ENCODE data around the gene LEMD2. TPM values are rescaled to one million over a fixed set of nuclear protein-coding genes. Genes with fewer than 3 reads are reported as not detected.
A peak's percentile ranks its signal among the peaks of the same experiment; 100 is the strongest.

The LEMD2 gene
- total RNA-seq, 1 experiment from 2014 or later: 62.9 TPM

DNA sequence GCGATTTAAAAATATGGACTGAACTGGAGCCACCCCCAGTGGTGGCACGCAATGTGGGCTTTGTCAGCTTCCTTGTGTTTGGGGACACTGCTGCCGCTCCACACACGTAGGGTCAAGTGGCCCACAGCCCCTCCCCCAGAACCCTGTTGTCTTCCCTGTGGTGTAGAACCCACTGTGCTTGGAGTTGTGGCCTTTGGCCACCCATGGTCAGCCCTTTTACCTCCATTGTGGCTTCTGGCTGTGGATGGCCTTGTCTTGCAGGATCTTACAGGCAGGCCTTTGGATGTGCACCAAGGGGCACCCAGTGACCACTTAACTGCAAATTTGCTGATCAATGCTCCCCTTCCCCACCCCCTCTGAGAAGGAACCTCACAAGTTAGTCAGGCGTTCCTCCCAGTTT, 2.0 kb upstream of the LEMD2 start:
- POLR2A ChIA-PET: no interaction called here

DNA sequence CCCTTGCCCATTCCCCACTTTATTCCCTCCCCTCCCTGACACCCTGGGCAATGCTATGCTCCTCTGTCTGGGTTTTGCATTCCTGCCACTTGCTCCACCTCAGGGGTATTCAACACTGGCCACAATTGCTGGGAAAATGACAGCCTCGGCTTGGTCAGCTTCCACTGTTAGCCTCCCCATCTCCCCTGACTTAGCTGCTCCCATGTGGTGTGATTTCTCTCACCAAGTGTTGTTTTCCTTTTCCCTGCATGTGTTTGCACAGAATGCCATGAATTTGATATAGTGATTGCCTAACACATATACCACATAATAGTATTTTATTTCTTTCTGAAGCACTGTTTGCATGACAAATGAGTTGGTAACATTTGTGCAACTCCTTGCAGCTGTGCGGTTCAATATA, 1.4 kb upstream of the LEMD2 start:
- H3K9me3 Mint-ChIP-seq: no peaks in the 10 kb centered on the region
- peak overlapping the region; percentile 86; the same call in 1 of the 2 replicates for H3K27ac Mint-ChIP-seq
- ChIA-PET CTCF (interaction anchor here (0.7 to 2.5 kb wide), 3 partner anchors 19 to 229 kb away, joined by 6 to 10 read pairs (median 9); no protein-coding TSS in a partner anchor), POLR2A (no interaction called here)
- DNase-seq (ENCODE audit: low spot score) (no peak), ATAC-seq (no peak)
- H3K4me3 Mint-ChIP-seq: no peak overlapping the region
- H3K27me3 Mint-ChIP-seq (ENCODE audit: low read depth): no peaks in the 10 kb centered on the region
- no peaks in the 10 kb centered on the region; the same call in 1 of the 2 replicates for H3K36me3 Mint-ChIP-seq
- peaks cover 84% of the 10 kb centered on the region for H3K4me1 Mint-ChIP-seq
- TF ChIP-seq, protein P1, sequence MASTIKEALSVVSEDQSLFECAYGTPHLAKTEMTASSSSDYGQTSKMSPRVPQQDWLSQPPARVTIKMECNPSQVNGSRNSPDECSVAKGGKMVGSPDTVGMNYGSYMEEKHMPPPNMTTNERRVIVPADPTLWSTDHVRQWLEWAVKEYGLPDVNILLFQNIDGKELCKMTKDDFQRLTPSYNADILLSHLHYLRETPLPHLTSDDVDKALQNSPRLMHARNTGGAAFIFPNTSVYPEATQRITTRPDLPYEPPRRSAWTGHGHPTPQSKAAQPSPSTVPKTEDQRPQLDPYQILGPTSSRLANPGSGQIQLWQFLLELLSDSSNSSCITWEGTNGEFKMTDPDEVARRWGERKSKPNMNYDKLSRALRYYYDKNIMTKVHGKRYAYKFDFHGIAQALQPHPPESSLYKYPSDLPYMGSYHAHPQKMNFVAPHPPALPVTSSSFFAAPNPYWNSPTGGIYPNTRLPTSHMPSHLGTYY (CRISPR knock-in tag; IDR thresholded peaks at IDR 0.05): no peak
- no peak for TF ChIP-seq TEAD1 (CRISPR knock-in tag; IDR thresholded peaks at IDR 0.05)
- TF ChIP-seq, protein P2, sequence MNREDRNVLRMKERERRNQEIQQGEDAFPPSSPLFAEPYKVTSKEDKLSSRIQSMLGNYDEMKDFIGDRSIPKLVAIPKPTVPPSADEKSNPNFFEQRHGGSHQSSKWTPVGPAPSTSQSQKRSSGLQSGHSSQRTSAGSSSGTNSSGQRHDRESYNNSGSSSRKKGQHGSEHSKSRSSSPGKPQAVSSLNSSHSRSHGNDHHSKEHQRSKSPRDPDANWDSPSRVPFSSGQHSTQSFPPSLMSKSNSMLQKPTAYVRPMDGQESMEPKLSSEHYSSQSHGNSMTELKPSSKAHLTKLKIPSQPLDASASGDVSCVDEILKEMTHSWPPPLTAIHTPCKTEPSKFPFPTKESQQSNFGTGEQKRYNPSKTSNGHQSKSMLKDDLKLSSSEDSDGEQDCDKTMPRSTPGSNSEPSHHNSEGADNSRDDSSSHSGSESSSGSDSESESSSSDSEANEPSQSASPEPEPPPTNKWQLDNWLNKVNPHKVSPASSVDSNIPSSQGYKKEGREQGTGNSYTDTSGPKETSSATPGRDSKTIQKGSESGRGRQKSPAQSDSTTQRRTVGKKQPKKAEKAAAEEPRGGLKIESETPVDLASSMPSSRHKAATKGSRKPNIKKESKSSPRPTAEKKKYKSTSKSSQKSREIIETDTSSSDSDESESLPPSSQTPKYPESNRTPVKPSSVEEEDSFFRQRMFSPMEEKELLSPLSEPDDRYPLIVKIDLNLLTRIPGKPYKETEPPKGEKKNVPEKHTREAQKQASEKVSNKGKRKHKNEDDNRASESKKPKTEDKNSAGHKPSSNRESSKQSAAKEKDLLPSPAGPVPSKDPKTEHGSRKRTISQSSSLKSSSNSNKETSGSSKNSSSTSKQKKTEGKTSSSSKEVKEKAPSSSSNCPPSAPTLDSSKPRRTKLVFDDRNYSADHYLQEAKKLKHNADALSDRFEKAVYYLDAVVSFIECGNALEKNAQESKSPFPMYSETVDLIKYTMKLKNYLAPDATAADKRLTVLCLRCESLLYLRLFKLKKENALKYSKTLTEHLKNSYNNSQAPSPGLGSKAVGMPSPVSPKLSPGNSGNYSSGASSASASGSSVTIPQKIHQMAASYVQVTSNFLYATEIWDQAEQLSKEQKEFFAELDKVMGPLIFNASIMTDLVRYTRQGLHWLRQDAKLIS (CRISPR knock-in tag; IDR thresholded peaks at IDR 0.05; ENCODE audit: borderline replicate concordance): no peak
- TF ChIP-seq SOX15 (CRISPR knock-in tag; IDR thresholded peaks at IDR 0.05): no peak
- TF ChIP-seq, protein P3, sequence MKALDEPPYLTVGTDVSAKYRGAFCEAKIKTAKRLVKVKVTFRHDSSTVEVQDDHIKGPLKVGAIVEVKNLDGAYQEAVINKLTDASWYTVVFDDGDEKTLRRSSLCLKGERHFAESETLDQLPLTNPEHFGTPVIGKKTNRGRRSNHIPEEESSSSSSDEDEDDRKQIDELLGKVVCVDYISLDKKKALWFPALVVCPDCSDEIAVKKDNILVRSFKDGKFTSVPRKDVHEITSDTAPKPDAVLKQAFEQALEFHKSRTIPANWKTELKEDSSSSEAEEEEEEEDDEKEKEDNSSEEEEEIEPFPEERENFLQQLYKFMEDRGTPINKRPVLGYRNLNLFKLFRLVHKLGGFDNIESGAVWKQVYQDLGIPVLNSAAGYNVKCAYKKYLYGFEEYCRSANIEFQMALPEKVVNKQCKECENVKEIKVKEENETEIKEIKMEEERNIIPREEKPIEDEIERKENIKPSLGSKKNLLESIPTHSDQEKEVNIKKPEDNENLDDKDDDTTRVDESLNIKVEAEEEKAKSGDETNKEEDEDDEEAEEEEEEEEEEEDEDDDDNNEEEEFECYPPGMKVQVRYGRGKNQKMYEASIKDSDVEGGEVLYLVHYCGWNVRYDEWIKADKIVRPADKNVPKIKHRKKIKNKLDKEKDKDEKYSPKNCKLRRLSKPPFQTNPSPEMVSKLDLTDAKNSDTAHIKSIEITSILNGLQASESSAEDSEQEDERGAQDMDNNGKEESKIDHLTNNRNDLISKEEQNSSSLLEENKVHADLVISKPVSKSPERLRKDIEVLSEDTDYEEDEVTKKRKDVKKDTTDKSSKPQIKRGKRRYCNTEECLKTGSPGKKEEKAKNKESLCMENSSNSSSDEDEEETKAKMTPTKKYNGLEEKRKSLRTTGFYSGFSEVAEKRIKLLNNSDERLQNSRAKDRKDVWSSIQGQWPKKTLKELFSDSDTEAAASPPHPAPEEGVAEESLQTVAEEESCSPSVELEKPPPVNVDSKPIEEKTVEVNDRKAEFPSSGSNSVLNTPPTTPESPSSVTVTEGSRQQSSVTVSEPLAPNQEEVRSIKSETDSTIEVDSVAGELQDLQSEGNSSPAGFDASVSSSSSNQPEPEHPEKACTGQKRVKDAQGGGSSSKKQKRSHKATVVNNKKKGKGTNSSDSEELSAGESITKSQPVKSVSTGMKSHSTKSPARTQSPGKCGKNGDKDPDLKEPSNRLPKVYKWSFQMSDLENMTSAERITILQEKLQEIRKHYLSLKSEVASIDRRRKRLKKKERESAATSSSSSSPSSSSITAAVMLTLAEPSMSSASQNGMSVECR (CRISPR knock-in tag; IDR thresholded peaks at IDR 0.05; ENCODE audit: borderline replicate concordance): no peak
- TF ChIP-seq ZNF219 (CRISPR knock-in tag; IDR thresholded peaks at IDR 0.05; ENCODE audit: borderline replicate concordance): no peak
- TF ChIP-seq ZNF138 (CRISPR knock-in tag; conservative IDR thresholded peaks at IDR 0.05): no peak
- TF ChIP-seq, protein P4, sequence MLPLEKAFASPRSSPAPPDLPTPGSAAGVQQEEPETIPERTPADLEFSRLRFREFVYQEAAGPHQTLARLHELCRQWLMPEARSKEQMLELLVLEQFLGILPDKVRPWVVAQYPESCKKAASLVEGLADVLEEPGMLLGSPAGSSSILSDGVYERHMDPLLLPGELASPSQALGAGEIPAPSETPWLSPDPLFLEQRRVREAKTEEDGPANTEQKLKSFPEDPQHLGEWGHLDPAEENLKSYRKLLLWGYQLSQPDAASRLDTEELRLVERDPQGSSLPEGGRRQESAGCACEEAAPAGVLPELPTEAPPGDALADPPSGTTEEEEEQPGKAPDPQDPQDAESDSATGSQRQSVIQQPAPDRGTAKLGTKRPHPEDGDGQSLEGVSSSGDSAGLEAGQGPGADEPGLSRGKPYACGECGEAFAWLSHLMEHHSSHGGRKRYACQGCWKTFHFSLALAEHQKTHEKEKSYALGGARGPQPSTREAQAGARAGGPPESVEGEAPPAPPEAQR (CRISPR knock-in tag; IDR thresholded peaks at IDR 0.05): no peak
- TF ChIP-seq, protein P5, sequence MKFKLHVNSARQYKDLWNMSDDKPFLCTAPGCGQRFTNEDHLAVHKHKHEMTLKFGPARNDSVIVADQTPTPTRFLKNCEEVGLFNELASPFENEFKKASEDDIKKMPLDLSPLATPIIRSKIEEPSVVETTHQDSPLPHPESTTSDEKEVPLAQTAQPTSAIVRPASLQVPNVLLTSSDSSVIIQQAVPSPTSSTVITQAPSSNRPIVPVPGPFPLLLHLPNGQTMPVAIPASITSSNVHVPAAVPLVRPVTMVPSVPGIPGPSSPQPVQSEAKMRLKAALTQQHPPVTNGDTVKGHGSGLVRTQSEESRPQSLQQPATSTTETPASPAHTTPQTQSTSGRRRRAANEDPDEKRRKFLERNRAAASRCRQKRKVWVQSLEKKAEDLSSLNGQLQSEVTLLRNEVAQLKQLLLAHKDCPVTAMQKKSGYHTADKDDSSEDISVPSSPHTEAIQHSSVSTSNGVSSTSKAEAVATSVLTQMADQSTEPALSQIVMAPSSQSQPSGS (CRISPR knock-in tag; IDR thresholded peaks at IDR 0.05; ENCODE audit: borderline replicate concordance, low read depth): no peak
- TF ChIP-seq, protein P6, sequence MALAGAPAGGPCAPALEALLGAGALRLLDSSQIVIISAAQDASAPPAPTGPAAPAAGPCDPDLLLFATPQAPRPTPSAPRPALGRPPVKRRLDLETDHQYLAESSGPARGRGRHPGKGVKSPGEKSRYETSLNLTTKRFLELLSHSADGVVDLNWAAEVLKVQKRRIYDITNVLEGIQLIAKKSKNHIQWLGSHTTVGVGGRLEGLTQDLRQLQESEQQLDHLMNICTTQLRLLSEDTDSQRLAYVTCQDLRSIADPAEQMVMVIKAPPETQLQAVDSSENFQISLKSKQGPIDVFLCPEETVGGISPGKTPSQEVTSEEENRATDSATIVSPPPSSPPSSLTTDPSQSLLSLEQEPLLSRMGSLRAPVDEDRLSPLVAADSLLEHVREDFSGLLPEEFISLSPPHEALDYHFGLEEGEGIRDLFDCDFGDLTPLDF (CRISPR knock-in tag; IDR thresholded peaks at IDR 0.05): no peak

More for the DNA sequence above, 2.0 kb upstream of the LEMD2 start:
- peak; percentile 89 for TF ChIP-seq ZNF423 (CRISPR knock-in tag; IDR thresholded peaks at IDR 0.05)
- TF ChIP-seq, protein P7, sequence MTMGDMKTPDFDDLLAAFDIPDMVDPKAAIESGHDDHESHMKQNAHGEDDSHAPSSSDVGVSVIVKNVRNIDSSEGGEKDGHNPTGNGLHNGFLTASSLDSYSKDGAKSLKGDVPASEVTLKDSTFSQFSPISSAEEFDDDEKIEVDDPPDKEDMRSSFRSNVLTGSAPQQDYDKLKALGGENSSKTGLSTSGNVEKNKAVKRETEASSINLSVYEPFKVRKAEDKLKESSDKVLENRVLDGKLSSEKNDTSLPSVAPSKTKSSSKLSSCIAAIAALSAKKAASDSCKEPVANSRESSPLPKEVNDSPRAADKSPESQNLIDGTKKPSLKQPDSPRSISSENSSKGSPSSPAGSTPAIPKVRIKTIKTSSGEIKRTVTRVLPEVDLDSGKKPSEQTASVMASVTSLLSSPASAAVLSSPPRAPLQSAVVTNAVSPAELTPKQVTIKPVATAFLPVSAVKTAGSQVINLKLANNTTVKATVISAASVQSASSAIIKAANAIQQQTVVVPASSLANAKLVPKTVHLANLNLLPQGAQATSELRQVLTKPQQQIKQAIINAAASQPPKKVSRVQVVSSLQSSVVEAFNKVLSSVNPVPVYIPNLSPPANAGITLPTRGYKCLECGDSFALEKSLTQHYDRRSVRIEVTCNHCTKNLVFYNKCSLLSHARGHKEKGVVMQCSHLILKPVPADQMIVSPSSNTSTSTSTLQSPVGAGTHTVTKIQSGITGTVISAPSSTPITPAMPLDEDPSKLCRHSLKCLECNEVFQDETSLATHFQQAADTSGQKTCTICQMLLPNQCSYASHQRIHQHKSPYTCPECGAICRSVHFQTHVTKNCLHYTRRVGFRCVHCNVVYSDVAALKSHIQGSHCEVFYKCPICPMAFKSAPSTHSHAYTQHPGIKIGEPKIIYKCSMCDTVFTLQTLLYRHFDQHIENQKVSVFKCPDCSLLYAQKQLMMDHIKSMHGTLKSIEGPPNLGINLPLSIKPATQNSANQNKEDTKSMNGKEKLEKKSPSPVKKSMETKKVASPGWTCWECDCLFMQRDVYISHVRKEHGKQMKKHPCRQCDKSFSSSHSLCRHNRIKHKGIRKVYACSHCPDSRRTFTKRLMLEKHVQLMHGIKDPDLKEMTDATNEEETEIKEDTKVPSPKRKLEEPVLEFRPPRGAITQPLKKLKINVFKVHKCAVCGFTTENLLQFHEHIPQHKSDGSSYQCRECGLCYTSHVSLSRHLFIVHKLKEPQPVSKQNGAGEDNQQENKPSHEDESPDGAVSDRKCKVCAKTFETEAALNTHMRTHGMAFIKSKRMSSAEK (CRISPR knock-in tag; IDR thresholded peaks at IDR 0.05; ENCODE audit: borderline replicate concordance): 0 out of 2 replicates have a peak, but pooled peaks have one; percentile 14
- TF ChIP-seq ZNF219 (CRISPR knock-in tag; IDR thresholded peaks at IDR 0.05; ENCODE audit: borderline replicate concordance): no peak
- TF ChIP-seq, protein P8, sequence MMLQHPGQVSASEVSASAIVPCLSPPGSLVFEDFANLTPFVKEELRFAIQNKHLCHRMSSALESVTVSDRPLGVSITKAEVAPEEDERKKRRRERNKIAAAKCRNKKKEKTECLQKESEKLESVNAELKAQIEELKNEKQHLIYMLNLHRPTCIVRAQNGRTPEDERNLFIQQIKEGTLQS (CRISPR knock-in tag; conservative IDR thresholded peaks at IDR 0.05): no peak
- no peak for TF ChIP-seq ATF1 (CRISPR knock-in tag; IDR thresholded peaks at IDR 0.05)
- no peaks in the 10 kb centered on the region for H3K9me3 Mint-ChIP-seq
- no peaks in the 10 kb centered on the region for H3K27me3 Mint-ChIP-seq (ENCODE audit: low read depth)
- DNase-seq (ENCODE audit: low spot score) (no peak), ATAC-seq (no peak)
- H3K36me3 Mint-ChIP-seq: no peaks in the 10 kb centered on the region
- CTCF ChIA-PET: interaction anchor here (0.7 to 2.5 kb wide), 5 partner anchors 19 to 228 kb away, joined by 3 to 10 read pairs (median 6); no protein-coding TSS in a partner anchor
- peak overlapping the region; percentile 39; the same call in 1 of the 2 replicates for H3K27ac Mint-ChIP-seq
- peaks cover 81% of the 10 kb centered on the region for H3K4me1 Mint-ChIP-seq
- H3K4me3 Mint-ChIP-seq: no peak overlapping the region

Data from WTC11 (cell line).